ENCODE measurements around the gene DUSP11.
"Not testable (repeated sequence)": the region's sequence is repeated elsewhere in the genome, so short reads cannot be mapped to it uniquely, and the experiment has no call there.

The DUSP11 gene

DNA sequence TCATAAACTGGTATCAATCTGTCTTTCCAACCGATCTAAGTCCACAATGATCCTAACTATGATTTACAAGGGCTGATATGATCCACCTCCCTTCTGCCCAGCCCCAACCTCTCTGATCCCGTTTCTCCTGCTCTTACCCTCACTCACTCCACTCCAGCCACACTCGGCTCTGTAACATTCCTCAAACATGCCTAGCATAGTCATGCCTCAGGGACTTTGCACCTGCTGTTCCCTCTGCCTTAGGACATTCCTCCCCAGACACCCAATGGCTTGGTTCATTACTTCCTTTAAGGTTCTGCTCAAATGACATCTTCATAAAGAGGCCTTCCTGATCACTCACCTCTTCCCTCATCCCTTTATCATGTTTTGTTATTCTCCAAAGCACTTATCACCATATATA lies 9.2 kb downstream of the DUSP11 start:
- no peak for DNase-seq

DNA sequence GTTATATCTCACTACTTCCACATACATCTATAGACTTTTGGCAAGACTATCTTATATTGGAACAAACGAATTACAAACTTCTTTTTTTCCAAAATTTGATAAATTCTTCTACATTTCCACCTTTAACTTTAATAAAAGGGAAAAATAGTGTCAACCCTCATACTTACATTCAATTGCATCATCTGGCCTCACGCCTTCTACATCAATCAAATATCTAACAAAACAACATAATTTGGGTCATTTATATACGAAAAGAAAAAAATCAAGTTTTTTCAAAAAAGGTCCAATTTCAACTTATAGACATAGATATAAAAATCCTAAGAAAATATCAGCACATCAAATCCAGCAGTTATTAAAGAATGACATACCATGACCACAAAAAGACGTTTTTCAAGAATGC lies 12.9 kb downstream of the DUSP11 start:
- no peak for DNase-seq

DNA sequence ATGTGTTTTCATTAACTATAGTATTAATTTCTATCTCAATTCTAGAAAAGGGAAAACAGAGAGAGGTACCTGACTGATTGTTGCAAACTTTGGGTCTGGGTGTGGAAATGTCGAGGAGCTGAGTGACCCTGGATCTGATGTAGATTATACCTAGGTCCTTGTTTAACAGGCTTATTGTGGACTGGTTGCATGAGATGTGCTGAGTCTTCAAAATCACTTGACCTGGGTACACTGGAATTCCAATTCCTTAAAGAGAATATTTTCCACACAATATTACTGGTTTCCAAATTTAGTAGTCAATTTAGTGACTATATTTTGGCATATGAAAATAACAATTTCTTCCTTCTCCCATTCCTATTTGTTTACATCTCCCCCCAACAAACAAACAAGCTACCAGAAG lies 13.6 kb downstream of the DUSP11 start:
- DNase-seq, result no peak

DNA sequence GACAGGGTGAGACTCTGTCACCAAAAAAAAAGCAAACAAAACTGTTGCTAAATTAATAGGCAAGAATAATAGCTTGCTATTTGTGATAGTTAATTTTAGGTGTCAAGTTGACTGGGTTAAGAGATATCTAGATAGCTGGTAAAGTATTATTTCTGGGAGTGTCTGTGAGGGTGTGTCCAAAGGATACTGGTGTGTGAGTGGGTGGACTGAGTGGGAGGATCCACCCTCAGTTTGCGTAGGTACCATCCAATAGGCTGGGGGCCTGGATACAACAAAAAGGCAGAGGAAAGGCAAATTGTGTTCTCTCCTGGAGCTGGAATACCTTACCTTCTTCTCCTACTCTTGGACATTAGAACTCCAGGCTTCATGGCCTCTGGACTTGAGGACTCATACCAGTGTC lies 15.0 kb downstream of the DUSP11 start:
- no peak for DNase-seq

DNA sequence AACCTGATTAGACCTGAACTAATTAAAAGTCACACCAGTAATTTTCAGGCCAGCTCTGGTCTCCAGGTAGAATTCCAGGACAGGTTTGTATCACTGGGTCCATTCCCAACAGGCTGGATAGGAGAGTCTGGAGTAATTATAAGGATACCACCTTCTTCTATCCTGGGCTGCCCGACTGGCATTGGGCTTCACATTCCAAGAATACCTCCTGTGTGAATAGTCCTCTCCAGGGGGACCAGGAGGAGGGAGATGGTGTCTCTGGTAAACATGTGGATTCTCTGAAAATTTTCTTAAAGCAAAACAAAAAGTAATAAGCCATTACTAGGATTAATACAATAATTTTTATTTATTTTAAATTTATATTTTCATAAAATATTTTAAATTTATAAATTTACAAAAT lies 17.3 kb downstream of the DUSP11 start:
- no peak for DNase-seq

DNA sequence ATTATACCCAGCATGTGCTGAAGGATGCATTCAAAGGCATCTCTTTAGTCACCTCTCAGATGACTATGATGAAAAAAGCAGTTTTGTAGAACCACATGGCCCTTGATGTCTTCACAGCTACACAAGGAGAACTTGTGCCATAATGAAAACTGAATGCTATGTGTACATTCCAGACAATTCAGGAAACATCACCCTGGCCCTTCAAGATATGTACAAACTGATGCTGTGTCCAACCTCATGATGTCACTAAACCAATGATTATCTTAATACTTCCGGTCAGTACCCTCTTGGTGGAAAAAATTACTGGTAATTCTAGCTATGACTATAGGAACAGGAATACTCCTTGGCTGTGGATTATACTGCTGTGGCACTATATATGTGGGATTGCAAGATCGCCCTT lies 20.0 kb downstream of the DUSP11 start:
- no peak for DNase-seq

DNA sequence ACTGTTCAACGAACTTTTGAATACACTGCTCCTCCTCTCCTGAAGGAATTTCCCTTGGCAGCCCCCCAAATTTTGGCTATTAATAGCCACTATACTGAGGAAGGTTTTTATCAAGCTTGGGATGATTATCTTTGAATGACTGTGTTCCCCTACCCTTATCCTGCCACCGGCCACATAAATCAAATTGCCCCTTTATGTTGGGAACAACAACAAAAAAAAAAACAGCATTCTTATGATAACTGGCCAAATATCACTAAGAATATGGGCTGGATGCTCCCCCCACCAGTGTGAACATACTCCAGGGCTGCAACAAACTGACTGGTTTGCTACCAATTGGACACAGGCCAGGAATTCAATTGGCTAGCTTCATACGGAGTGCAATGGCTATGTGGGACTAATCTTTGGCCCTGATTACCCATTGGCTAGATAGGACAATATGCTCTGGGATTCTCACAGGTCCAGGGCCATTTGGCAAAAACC lies 20.6 kb downstream of the DUSP11 start:
- DNase-seq, result no peak

DNA sequence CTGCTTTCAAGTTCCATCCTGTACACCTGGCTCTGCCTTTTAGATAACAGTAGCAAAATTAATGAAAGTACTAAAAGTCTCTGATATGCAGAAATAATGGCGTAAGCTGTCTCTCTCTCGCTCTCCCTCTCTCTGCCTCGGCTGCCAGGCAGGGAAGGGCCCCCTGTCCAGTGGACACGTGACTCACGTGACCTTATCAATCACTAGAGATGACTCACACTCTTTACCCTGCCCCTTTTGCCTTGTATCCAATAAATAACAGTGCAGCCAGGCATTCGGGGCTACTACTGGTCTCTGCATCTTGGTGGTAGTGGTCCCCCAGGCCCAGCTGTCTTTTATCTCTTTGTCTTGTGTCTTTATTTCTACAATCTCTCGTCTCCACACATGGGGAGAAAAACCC lies 25.6 kb downstream of the DUSP11 start:
- not testable (repeated sequence) for DNase-seq

DNA sequence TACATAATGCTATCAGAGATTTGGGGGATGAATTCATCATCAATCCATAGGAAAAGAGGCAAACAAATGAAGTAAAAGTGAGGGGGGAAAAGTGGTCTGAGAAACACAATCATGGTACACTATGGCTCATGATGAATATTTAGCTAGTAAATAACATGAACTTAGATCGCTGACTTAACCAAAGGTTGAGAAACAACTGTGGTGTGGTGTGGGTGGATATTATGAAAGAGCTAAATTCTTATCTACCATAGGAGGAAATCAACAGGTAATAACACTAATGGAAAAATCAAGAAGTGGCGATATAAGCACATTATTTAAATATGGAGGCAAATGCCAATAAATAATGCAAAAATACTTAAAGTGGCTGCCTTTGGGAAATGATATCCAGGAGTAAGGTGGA lies 30.6 kb downstream of the DUSP11 start:
- DNase-seq, result no peak

DNA sequence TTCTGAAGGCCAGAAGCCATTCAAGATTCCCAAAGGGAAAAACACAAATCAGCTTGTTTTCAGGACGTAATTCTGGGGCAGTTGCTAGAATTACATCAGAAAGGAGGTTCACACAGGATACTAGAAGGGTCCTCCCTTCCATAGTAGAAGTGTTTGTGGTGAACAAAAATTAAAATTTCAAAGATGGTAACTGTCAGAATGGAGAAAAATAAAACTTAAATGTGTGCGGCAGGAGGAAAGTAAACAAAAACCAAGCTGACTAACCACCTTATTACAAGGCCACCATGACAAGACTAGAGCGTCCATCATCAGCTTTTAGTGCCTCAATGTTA lies 33.1 kb downstream of the DUSP11 start:
- no peak for DNase-seq

DNA sequence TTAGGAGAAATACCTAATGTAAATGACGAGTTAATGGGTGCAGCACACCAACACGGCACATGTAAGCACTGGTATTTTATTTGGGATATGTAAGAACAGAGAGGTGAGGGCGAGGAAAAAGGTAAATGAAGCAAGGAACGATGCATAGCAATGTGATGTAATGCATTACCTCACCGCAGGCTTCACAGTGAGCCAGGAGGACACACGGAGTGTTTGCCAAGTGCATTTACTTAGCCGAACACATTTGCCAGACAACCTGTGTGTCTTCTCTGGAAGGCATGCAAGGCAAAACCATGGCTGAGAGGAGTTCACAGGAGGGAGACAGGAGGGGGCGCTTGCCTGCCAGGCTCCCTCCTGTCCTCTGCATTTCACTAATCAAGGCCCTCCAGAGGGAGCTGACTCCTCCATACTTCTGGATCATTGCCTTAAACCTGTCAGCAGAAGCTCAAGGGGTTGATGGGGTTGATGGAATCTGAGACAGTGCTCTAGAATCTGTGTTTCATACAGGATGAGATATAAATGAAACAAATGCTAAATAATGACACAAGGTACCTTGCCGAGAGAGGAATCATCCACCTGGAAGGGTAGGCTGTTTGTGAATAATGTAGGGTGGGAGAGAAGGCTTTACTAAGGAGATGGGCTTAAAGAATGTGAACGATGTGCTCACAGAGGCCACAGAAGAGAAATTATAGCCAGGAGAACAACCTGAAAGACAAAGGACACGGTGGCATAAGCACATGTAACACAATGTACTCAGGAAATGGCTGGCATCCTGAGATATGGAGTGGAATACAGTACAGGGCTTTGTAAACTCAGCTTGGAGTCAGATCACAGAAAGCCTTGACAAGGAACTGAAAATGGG lies 33.7 kb downstream of the DUSP11 start:
- no peak for DNase-seq

DNA sequence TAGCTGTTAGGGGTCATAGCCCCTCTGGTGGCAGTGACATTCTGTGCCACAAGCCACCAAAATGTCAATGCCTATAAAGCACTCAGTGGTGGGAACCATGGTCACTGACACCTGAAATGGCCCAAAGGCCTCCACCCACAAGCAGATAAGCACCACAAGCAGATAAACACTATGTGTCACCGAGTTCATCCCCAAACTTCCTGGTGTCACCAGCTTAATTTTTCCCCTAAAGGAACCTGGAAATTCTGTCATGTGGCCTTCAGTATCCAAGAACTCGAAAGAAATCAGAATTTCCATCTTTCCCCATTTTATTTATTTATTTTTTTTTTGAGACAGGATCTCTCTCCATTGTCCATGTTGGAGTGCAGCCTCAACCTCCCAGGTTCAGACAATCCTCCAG lies 39.1 kb downstream of the DUSP11 start:
- no peak for DNase-seq

DNA sequence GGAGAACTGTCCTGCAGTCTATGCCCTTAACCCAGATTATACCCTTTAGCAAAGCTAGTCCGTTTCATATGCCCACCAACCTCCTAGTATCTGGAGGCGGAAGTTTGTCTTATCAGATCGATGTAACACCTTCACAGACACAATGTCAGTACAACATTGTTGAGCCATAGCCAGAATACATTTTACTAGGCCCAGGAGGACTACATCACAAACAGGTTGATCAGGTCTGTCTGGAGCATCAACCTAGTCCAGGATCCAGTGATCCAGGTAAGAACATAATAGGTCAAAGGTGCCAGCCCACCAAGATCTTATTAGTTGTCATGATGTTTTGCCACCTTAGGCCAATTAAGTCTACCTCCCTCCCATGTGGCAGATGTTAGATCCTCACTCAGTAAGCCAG lies 40.8 kb downstream of the DUSP11 start:
- DNase-seq, result no peak

DNA sequence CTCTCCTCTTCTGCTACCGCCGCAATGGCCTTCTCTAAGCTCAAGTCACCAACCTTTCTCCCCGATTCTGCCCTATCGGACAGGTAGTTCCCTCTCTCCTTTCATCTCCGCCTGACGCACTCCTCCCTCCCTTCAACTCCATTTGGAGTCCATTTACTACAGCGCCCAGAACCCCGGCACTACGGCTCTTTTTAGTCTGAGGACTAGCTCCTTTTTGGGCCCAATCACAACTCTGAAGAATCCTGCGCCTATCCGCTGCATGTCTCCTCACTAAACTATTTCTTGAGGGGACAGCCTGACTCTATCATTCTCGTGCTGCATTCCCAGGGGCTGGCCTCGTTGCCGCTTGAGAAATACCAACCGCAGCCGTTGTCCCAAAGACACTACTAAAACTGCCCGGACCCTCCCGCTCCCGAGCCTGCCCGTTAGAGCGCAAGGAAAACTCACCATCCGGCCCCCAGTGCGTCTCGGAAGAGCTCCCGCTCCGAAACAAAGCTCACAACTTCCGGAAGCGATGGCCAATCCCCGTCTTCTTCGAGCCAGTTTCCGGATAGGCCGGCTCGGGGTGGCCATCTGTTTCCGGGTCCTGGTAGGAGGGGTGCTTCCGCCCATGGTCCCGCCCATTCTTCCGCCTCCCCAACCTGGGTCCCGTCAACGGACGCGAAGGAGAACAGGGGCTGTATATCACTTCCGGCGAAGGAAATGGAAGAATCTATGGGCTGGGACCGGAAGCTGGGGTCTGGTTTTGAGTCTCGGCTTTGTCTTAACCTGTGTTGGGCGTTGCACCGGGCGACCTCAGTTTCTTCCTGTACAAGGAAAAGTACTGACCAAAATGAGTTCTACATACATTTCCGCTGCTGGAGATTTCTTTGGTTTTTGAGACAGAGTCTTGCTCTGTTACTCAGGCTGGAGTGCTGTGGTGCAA lies 42.8 kb downstream of the DUSP11 start, which contains the start of gene TPRKB:
TSS of gene TPRKB (minus strand) at position 491 of the 925 bp plus-strand sequence. CDS start 2,776 bp downstream, outside the sequence.
- peak; percentile 95 to 96 for DNase-seq

DNA sequence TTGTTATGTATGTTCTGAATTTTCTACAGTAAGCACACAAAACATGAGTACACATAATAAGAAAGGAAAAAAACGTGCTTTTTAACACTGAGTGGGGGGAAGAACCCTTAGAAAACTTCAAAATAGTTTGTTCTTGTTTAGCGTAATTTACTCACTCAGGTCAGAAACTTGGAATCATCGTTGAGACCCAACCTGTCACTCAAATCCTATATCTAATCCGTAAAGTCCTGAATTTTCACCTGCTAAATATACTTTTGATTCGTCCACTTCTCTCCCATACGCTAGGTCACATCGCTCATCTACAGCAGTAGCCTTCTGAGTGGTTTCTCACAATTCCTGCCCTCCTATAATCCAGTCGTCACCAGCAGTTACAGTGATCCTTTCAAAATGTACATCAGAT lies 43.5 kb downstream of the DUSP11 start:
- DNase-seq, result no peak

DNA sequence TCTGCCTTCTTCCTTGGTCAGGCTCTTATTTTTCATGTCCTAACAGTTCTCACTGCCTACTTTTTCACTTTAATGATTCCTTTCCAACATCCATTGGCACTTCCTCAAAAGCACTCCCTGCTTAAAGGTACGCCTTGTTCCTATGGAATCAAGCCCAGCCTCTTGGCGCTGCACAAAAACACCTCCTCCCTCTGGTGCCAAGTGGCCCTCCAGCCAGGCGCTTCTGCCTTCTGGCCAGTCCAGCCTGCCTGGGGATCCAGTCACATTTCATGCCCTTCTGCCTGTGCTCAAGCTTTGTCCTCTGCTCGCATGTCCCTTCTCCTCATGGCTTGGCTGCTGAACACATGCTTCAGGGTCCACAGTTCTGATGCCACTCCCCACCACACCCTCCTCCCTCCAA lies 49.1 kb downstream of the DUSP11 start:
- no peak for DNase-seq

DNA sequence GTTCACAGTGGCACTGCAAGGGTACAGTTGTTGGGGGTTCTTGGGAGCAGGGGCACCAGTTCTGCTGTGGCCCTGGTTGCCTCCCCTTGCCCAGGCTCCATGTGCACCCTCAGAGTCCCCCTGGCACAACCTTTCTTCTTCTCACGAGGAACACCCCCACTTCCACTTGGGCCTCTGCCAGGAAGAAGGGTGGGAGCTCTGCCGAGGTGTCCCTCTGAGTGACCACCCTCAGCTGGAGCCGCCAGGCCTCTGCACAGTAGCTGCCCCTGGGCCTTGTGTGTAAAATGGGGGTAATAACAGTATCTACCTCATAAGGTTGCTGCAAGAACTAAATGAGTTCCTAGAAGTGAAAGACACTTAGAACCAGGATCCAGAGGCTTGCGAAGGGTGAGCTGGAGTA lies 51.2 kb downstream of the DUSP11 start:
- DNase-seq, result no peak

DNA sequence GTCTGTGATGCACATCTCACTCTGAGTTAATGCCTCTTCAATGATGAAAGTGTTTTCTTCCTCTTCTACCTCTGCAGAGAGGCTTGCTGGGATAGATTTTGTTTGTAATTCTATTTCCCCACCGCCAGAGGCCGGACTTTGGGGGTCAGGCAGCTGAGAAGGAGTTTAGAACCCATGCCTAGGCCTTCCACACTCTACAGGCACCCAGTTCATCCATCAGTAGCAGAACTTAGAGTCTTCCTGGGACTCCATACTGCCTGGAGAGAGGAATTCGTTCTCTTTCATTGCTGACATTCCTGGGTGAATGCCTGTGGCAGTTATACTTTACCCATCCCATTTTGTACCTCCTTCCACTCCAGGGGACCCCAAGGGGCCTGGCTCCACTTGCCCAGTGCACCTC lies 51.9 kb downstream of the DUSP11 start:
- no peak for DNase-seq

DNA sequence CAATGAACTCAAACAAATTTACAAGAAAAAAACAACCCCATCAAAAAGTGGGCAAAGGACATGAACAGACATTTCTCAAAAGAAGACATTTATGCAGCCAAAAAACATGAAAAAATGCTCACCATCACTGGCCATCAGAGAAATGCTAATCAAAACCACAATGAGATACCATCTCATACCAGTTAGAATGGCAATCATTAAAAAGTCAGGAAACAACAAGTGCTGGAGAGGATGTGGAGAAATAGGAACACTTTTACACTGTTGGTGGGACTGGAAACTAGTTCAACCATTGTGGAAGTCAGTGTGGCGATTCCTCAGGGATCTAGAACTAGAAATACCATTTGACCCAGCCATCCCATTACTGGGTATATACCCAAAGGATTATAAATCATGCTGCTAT lies 53.2 kb downstream of the DUSP11 start:
- DNase-seq, result not testable (repeated sequence)

DNA sequence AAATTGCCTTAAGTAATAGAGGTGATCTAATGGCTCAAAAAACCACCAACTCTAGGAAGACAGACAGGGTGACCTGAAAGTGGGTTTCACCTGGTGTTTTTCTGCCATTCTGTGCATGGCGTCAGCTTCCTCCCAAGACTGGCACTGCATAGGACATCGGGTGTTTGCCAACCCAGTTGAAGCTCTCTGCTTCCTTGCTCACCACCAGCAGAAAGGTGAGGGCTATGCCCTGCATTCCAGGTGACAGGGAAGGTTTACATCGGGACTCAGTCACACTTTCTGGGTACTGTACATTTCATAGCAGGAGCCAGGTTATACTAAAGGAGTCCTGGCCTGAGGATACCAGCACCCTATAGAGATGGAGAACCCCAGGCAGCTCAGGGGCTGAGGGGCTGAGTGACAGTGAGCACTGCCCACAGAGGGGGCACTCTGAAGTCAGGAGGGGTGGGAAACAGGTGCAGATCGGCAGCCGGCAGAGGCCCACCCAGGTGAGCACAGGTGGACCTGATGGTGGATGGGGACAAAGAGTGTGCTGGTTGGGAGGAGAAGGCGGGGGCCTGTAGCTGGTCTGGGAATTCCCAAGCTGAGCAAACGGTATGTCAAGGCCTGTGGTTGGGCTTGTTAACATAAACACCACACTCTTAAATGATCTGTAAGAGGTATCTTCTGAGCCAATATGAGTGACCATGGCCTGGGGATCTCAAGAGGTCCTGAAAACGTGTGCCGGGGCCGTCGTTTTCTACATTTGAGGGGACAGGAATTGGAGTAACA lies 60.9 kb downstream of the DUSP11 start:
- no peak for DNase-seq

DNA sequence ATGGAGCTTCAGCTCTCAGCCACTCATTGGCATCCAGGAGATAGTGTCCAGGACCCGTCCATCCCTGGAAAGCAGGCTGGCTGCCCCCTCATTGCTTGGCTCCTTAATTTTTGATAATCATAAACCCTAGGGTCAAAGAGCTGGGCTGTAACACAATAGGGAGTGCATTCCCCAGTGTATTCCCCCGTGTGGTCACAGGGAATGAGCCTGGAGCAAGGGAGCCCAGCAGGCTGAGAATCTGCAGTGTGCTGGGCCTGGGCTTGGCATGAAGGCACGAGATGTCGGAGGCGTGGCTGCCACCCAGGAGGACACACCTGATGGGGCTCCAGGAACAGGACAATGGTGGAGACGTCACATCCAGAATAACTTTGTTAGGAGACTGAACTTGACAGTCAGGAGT lies 61.5 kb downstream of the DUSP11 start:
- no peak for DNase-seq

DNA sequence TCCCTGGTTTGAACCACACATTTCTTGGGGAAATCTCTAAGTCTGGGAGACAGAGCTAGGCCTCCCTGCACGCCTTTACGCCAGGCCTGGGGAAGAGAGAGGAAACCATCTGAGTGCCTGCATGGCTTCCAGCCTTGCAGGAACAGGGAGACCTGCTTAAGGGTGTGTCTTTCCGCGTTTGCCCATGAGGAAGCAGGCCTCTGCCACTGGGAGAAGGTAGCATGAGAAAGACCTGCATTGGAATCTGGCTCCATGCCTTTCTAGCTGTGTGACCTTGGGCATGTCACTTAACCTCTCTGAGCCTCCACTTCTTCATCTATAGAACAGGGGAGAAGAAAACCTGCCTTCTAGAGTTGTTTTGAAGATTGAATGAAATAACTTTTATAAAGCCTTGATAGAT lies 62.2 kb downstream of the DUSP11 start:
- DNase-seq, result not testable (repeated sequence)

DNA sequence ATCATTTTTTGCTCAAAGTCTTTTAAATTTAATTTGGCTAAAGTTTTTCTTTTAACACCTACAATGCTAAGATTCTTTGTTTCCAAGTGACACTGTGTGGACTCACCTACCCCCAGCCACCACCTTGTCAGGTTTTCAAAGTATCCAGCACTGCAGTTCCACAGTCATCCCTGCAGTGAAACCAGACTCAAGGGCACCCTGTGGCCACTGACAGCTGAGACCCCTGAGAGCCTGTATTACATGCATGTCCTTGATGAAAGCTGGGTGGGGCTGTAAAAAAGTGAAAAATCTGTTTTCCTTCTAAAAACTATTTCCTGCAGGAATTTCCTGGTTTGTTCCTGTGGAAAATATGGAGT lies 62.7 kb downstream of the DUSP11 start:
- no peak for DNase-seq
